H1 (cell line): Measurements from ENCODE around the gene MEF2C. TPM values are rescaled to one million over a fixed set of nuclear protein-coding genes. Genes with fewer than 3 reads are reported as not detected.

Experiments used
- NRF1 ChIP-seq: IDR thresholded peaks from 2 replicates; pipeline ENCODE4 v1.6.1; 2011; ENCODE audit warnings: mild to moderate bottlenecking, low read depth, low read length, improper control_type of control experiment
- ZNF274 ChIP-seq: IDR thresholded peaks from 2 replicates; pipeline ENCODE4 v1.7.0; 2012; ENCODE audit warnings: low read length, borderline replicate concordance; ENCODE audit errors: extremely low read depth
- polyA plus RNA-seq, 7 experiments: library from polyadenylated mRNA; depleted of rRNA in 3 of 7; stranded (reverse) in 5 of 7; unstranded in 2 of 7; fragments of >200 nt in 5 of 7; fragments of 200-250 nt in 2 of 7; gene quantifications; 1 replicate in 5 of 7; 2 replicates in 1 of 7; 4 replicates in 1 of 7; pipeline versions ENCODE4 v1.2.1 to v1.2.3, GENCODE V29; 2011 to 2013; ENCODE audit warnings: missing spikeins in 2 of 7, mixed read lengths in 2 of 7
- total RNA-seq: library from RNA; stranded (reverse); fragmentation: NEBNext Ultra II Directional; extraction: Animal tissue kit (Norgen Biotek cat#: 25700); gene quantifications from 2 replicates; pipeline ENCODE4 v1.2.1, GENCODE V29; 2021
- TF ChIP-seq, protein P1 (sequence below): fragments of 300-600 bp; sonication (generic); IDR thresholded peaks from 2 replicates; pipeline ENCODE4 v1.7.1; 2012; ENCODE audit warnings: low read length, moderate library complexity, mild to moderate bottlenecking, inconsistent platforms; ENCODE audit not compliant: insufficient replicate concordance

The MEF2C gene
- total and polyA plus RNA-seq, 2 of the 8 experiments (the other 6 are each of a cell fraction or from before 2014, with no cell fraction given) = 0.59 to 0.99 TPM

- TF ChIP-seq, protein P1, sequence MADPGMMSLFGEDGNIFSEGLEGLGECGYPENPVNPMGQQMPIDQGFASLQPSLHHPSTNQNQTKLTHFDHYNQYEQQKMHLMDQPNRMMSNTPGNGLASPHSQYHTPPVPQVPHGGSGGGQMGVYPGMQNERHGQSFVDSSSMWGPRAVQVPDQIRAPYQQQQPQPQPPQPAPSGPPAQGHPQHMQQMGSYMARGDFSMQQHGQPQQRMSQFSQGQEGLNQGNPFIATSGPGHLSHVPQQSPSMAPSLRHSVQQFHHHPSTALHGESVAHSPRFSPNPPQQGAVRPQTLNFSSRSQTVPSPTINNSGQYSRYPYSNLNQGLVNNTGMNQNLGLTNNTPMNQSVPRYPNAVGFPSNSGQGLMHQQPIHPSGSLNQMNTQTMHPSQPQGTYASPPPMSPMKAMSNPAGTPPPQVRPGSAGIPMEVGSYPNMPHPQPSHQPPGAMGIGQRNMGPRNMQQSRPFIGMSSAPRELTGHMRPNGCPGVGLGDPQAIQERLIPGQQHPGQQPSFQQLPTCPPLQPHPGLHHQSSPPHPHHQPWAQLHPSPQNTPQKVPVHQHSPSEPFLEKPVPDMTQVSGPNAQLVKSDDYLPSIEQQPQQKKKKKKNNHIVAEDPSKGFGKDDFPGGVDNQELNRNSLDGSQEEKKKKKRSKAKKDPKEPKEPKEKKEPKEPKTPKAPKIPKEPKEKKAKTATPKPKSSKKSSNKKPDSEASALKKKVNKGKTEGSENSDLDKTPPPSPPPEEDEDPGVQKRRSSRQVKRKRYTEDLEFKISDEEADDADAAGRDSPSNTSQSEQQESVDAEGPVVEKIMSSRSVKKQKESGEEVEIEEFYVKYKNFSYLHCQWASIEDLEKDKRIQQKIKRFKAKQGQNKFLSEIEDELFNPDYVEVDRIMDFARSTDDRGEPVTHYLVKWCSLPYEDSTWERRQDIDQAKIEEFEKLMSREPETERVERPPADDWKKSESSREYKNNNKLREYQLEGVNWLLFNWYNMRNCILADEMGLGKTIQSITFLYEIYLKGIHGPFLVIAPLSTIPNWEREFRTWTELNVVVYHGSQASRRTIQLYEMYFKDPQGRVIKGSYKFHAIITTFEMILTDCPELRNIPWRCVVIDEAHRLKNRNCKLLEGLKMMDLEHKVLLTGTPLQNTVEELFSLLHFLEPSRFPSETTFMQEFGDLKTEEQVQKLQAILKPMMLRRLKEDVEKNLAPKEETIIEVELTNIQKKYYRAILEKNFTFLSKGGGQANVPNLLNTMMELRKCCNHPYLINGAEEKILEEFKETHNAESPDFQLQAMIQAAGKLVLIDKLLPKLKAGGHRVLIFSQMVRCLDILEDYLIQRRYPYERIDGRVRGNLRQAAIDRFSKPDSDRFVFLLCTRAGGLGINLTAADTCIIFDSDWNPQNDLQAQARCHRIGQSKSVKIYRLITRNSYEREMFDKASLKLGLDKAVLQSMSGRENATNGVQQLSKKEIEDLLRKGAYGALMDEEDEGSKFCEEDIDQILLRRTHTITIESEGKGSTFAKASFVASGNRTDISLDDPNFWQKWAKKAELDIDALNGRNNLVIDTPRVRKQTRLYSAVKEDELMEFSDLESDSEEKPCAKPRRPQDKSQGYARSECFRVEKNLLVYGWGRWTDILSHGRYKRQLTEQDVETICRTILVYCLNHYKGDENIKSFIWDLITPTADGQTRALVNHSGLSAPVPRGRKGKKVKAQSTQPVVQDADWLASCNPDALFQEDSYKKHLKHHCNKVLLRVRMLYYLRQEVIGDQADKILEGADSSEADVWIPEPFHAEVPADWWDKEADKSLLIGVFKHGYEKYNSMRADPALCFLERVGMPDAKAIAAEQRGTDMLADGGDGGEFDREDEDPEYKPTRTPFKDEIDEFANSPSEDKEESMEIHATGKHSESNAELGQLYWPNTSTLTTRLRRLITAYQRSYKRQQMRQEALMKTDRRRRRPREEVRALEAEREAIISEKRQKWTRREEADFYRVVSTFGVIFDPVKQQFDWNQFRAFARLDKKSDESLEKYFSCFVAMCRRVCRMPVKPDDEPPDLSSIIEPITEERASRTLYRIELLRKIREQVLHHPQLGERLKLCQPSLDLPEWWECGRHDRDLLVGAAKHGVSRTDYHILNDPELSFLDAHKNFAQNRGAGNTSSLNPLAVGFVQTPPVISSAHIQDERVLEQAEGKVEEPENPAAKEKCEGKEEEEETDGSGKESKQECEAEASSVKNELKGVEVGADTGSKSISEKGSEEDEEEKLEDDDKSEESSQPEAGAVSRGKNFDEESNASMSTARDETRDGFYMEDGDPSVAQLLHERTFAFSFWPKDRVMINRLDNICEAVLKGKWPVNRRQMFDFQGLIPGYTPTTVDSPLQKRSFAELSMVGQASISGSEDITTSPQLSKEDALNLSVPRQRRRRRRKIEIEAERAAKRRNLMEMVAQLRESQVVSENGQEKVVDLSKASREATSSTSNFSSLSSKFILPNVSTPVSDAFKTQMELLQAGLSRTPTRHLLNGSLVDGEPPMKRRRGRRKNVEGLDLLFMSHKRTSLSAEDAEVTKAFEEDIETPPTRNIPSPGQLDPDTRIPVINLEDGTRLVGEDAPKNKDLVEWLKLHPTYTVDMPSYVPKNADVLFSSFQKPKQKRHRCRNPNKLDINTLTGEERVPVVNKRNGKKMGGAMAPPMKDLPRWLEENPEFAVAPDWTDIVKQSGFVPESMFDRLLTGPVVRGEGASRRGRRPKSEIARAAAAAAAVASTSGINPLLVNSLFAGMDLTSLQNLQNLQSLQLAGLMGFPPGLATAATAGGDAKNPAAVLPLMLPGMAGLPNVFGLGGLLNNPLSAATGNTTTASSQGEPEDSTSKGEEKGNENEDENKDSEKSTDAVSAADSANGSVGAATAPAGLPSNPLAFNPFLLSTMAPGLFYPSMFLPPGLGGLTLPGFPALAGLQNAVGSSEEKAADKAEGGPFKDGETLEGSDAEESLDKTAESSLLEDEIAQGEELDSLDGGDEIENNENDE = no peak
- TF ChIP-seq NRF1 = no peak
- no peak for TF ChIP-seq ZNF274
Observed at GRCh38 chr5:88708682-88709398, 174.1 kb downstream of the MEF2C start (continued).
